ENCODE measurements around the gene NAPB.

Gene NAPB

GRCh38 chr20:23403751-23404150 is 17.5 kb downstream of the NAPB start:
- no peak for DNase-seq

- DNase-seq: no peak
Observed at GRCh38 chr20:23401051-23401450, 20.2 kb downstream of the NAPB start.

- no peak for DNase-seq
Observed at GRCh38 chr20:23399568-23400241, 21.6 kb downstream of the NAPB start.

GRCh38 chr20:23397961-23398360 is 23.3 kb downstream of the NAPB start:
- DNase-seq: no peak

GRCh38 chr20:23396950-23397627 is 24.2 kb downstream of the NAPB start:
- no peak for DNase-seq

- no peak for DNase-seq
Observed at GRCh38 chr20:23393996-23394775, 27.1 kb downstream of the NAPB start.

- no peak for DNase-seq
Observed at GRCh38 chr20:23391707-23392310, 29.5 kb downstream of the NAPB start.

- no peak for DNase-seq
Observed at GRCh38 chr20:23390091-23390774, 31.1 kb downstream of the NAPB start.

GRCh38 chr20:23387118-23387443 is 34.2 kb downstream of the NAPB start:
- no peak for DNase-seq

- DNase-seq: no peak
Observed at GRCh38 chr20:23386304-23387117, 34.8 kb downstream of the NAPB start.

- DNase-seq: no peak
Observed at GRCh38 chr20:23381876-23382275, 39.4 kb downstream of the NAPB start.

- no peak for DNase-seq
Observed at GRCh38 chr20:23379772-23380171, 41.5 kb downstream of the NAPB start.

GRCh38 chr20:23375827-23376226 is 45.5 kb downstream of the NAPB start:
- DNase-seq: no peak

- DNase-seq: no peak
Observed at GRCh38 chr20:23374441-23374840, 46.8 kb downstream of the NAPB start.

- no peak for DNase-seq
Observed at GRCh38 chr20:23371496-23371895, 49.8 kb downstream of the NAPB start.

- DNase-seq: no peak
Observed at GRCh38 chr20:23370873-23371272, 50.4 kb downstream of the NAPB start.

GRCh38 chr20:23370274-23370673 is 51.0 kb downstream of the NAPB start:
- DNase-seq: no peak

GRCh38 chr20:23369072-23369823 is 52.0 kb downstream of the NAPB start:
- no peak for DNase-seq

GRCh38 chr20:23368316-23369071 is 52.8 kb downstream of the NAPB start:
- no peak for DNase-seq

GRCh38 chr20:23367770-23368169 is 53.5 kb downstream of the NAPB start:
- no peak for DNase-seq

GRCh38 chr20:23366384-23366783 is 54.9 kb downstream of the NAPB start:
- DNase-seq: no peak

All from NCI-H1436 (cell line).